K562 (cell line): ENCODE results near the gene CDSN. TPM values are rescaled to one million over a fixed set of nuclear protein-coding genes. Genes with fewer than 3 reads are reported as not detected.

Experiments
- CBFA2T3 ChIP-seq: fragments of 450-650 bp; IDR thresholded peaks from 2 replicates; pipeline ENCODE4 v1.6.1; 2017
- CC2D1A ChIP-seq: fragments of 450-650 bp; IDR thresholded peaks from 2 replicates; pipeline ENCODE4 v1.6.1; 2017; ENCODE audit warnings: mild to moderate bottlenecking
- CEBPG ChIP-seq, 3 experiments: fragments of 200-800 bp in 1 of 3; sonication (Bioruptor generic) in 1 of 3; sonication (generic) in 1 of 3; formaldehyde crosslinking in 1 of 3; IDR thresholded peaks in 2 of 3; conservative IDR thresholded peaks in 1 of 3; 2 replicates each; pipeline versions ENCODE4 v1.6.1 to v1.8.0; 2016 to 2022; ENCODE audit warnings: missing compliant biosample characterization in 2 of 3, missing genetic modification characterization in 2 of 3, mild to moderate bottlenecking in 1 of 3, missing genetic modification reagents in 1 of 3
- ESRRA ChIP-seq: fragments of 450-650 bp; IDR thresholded peaks from 2 replicates; pipeline ENCODE4 v1.6.1; 2014; ENCODE audit warnings: low read depth, mild to moderate bottlenecking, moderate library complexity, borderline replicate concordance
- FOXK2 ChIP-seq, 2 experiments: fragments of 450-650 bp; IDR thresholded peaks in 1 of 2; conservative IDR thresholded peaks in 1 of 2; 2 replicates each; pipeline ENCODE4 v1.6.1; 2016; ENCODE audit warnings: low read depth in 2 of 2, mild to moderate bottlenecking in 1 of 2
- HNRNPH1 ChIP-seq: fragments of 200-400 bp; formaldehyde crosslinking; optimal IDR thresholded peaks from 2 replicates; pipeline ENCODE3; 2017; ENCODE audit warnings: low read depth, mild to moderate bottlenecking, low read length, moderate library complexity
- KAT8 ChIP-seq: fragments of 450-650 bp; IDR thresholded peaks from 2 replicates; pipeline ENCODE4 v1.6.1; 2016; ENCODE audit warnings: low read depth, mild to moderate bottlenecking
- NR2C1 ChIP-seq, 2 experiments: fragments of 450-650 bp; IDR thresholded peaks; 2 replicates each; pipeline ENCODE4 v1.6.1; 2017; ENCODE audit warnings: mild to moderate bottlenecking in 2 of 2, antibody characterized with exemption in 1 of 2, inconsistent platforms in 1 of 2, missing compliant biosample characterization in 1 of 2, missing genetic modification characterization in 1 of 2
- NR2C2 ChIP-seq, 2 experiments: fragments of 200-800 bp in 1 of 2; sonication (Bioruptor generic) in 1 of 2; sonication (generic) in 1 of 2; formaldehyde crosslinking in 1 of 2; IDR thresholded peaks; 2 replicates each; pipeline versions ENCODE4 v1.6.1 to v1.8.0; 2016 to 2022; ENCODE audit warnings: mild to moderate bottlenecking in 1 of 2, missing compliant biosample characterization in 1 of 2, missing genetic modification characterization in 1 of 2, missing genetic modification reagents in 1 of 2
- NR3C1 ChIP-seq: sonication (generic); formaldehyde crosslinking; IDR thresholded peaks from 2 replicates; pipeline ENCODE4 v1.8.1; 2022; ENCODE audit warnings: missing genetic modification reagents
- OTX1 ChIP-seq: fragments of 450-650 bp; formaldehyde crosslinking; IDR thresholded peaks from 2 replicates; pipeline ENCODE4 v1.4.0; 2022; ENCODE audit warnings: mild to moderate bottlenecking
- POLR2A ChIP-seq: fragments of 450-650 bp; conservative IDR thresholded peaks from 2 replicates; pipeline ENCODE4 v1.6.1; 2016
- SUPT5H ChIP-seq: fragments of 450-650 bp; IDR thresholded peaks from 2 replicates; pipeline ENCODE4 v1.6.1; 2016
- THAP7 ChIP-seq: fragments of 250-450 bp; sonication (Bioruptor Pico); IDR thresholded peaks from 2 replicates; pipeline ENCODE4 v1.5.0; 2021
- UBTF ChIP-seq, 2 experiments: IDR thresholded peaks; 2 replicates each; pipeline ENCODE4 v1.6.1; 2012; ENCODE audit warnings: improper control_type of control experiment in 2 of 2, low read depth in 2 of 2, low read length in 2 of 2, borderline replicate concordance in 1 of 2
- ZNF197 ChIP-seq: fragments of 200-800 bp; sonication (Bioruptor generic); IDR thresholded peaks from 2 replicates; pipeline ENCODE4 v1.6.1; 2016; ENCODE audit warnings: low read depth, missing genetic modification characterization, missing compliant biosample characterization
- ZNF232 ChIP-seq: sonication (generic); formaldehyde crosslinking; IDR thresholded peaks from 2 replicates; pipeline ENCODE4 v1.8.0; 2022; ENCODE audit warnings: mild to moderate bottlenecking, missing genetic modification reagents
- ZNF518B ChIP-seq: fragments of 250-450 bp; sonication (Bioruptor Pico); IDR thresholded peaks from 2 replicates; pipeline ENCODE4 v1.5.0; 2021; ENCODE audit warnings: mild to moderate bottlenecking, moderate library complexity
- ZNF583 ChIP-seq: fragments of 250-450 bp; sonication (Bioruptor Pico); IDR thresholded peaks from 2 replicates; pipeline ENCODE4 v1.4.0; 2020
- ZSCAN29 ChIP-seq: fragments of 450-650 bp; IDR thresholded peaks from 2 replicates; pipeline ENCODE4 v1.6.1; 2017
- polyA plus RNA-seq, 8 experiments: library from polyadenylated mRNA; depleted of rRNA in 4 of 8; stranded (reverse) in 5 of 8; unstranded in 3 of 8; fragments of >200 nt; fragmentation: Nextera tagmentation in 2 of 8; fragmentation: Illumina TruSeq in 1 of 8; extraction: Ambion mirVana in 2 of 8; extraction: Trizol in 1 of 8; gene quantifications; 2 replicates each; pipeline versions ENCODE4 v1.2.1 to v1.2.3, GENCODE V29; 2011 to 2014; ENCODE audit warnings: inconsistent platforms in 1 of 8, missing spikeins in 1 of 8
- total RNA-seq, 7 experiments: library from RNA; depleted of rRNA in 6 of 7; stranded (reverse); fragments of >200 nt in 6 of 7; fragmentation: Illumina TruSeq in 2 of 7; extraction: Trizol in 2 of 7; gene quantifications; 2 replicates each; pipeline versions ENCODE4 v1.2.1 to v1.2.3, GENCODE V29; 2011 to 2021; ENCODE audit warnings: low replicate concordance in 1 of 7
- TF ChIP-seq, protein P1 (sequence below): fragments of 450-650 bp; formaldehyde crosslinking; conservative IDR thresholded peaks from 2 replicates; pipeline ENCODE4 v1.4.0; 2022; ENCODE audit warnings: mild to moderate bottlenecking, missing genetic modification characterization

Gene CDSN
- total and polyA plus RNA-seq, 9 of the 15 experiments (the other 6 are each of a cell fraction or from before 2014, with no cell fraction given): not detected

DNA sequence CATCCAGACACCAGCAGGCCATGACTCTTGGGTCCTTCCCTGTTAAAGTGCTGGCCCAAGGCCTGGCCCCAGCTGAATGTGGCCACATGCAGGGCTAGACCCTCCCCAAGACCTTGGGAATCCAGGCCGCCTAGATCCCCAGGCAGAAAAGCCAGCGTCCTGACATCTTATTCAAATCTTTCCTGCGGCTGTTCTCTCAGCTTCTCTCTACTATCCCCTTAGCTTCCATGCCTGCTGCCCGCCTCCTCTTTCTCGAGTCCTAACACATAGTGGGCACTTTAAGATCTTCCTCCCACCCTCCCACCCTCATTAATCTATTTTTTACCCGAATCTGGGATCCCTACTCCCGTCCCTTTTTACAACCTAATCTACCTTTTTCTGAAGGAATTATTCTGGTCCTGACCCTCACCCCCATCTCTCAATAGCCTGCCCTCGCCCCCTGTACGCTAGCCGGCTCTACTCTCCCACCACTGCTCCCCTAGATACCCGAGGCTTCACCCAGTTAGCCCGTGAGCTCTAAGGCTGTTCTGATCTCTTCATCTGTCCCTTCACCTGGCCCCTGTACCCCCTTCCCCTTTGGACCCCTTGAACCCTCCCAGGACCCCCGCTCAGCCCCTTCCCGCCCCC, 37.4 kb upstream of the CDSN start, which contains the start of gene CCHCR1 (continued):
- TF ChIP-seq CEBPG (CRISPR knock-in tag; IDR thresholded peaks at IDR 0.05) (no peak), CEBPG (tag; conservative IDR thresholded peaks at IDR 0.05 in 1 of 2, IDR thresholded peaks at IDR 0.05 in 1 of 2) (no peak), NR3C1 (CRISPR knock-in tag) (no peak), ZNF232 (CRISPR knock-in tag) (no peak), SUPT5H (peak; percentile 78), NR2C2 (CRISPR knock-in tag; IDR thresholded peaks at IDR 0.05) (no peak), NR2C2 (tag; IDR thresholded peaks at IDR 0.05) (no peak), POLR2A (peak; percentile 75; the same call in 1 of the 2 replicates), ZNF518B (no peak), ZNF197 (no peak), KAT8 (no peak), NR2C1 (IDR thresholded peaks at IDR 0.05) (no peak), NR2C1 (tag; IDR thresholded peaks at IDR 0.05) (no peak), ESRRA (no peak), HNRNPH1 (no peak), CC2D1A (no peak), UBTF (IDR thresholded peaks at IDR 0.05; ENCODE audit: borderline replicate concordance in 1 of 2, low read depth in 2 of 2, low read length in 2 of 2) (0 out of 4 replicates have a peak, but pooled peaks of 1 of the 2 experiments have one; percentile 11), ZNF583 (CRISPR knock-in tag) (no peak), ZSCAN29 (no peak), THAP7 (CRISPR knock-in tag) (no peak), OTX1 (CRISPR knock-in tag) (0 out of 2 replicates have a peak, but pooled peaks have one; percentile 71), CBFA2T3 (no peak), FOXK2 (conservative IDR thresholded peaks at IDR 0.05 in 1 of 2, IDR thresholded peaks at IDR 0.05 in 1 of 2; ENCODE audit: low read depth in 2 of 2) (no peak)
- TF ChIP-seq, protein P1, sequence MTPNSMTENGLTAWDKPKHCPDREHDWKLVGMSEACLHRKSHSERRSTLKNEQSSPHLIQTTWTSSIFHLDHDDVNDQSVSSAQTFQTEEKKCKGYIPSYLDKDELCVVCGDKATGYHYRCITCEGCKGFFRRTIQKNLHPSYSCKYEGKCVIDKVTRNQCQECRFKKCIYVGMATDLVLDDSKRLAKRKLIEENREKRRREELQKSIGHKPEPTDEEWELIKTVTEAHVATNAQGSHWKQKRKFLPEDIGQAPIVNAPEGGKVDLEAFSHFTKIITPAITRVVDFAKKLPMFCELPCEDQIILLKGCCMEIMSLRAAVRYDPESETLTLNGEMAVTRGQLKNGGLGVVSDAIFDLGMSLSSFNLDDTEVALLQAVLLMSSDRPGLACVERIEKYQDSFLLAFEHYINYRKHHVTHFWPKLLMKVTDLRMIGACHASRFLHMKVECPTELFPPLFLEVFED (CRISPR knock-in tag): 0 out of 2 replicates have a peak, but pooled peaks have one; percentile 63
